C4-2B (cell line): Measurements from ENCODE around the gene PALM2AKAP2.

Experiments used
- ZFX ChIP-seq: fragments of 450-650 bp; IDR thresholded peaks from 2 replicates; pipeline ENCODE4 v1.6.1; 2017
- TF ChIP-seq, protein P1 (sequence below): fragments of 450-650 bp; conservative IDR thresholded peaks from 2 replicates; pipeline ENCODE4 v1.5.1; 2017; ENCODE audit warnings: mild to moderate bottlenecking

DNA sequence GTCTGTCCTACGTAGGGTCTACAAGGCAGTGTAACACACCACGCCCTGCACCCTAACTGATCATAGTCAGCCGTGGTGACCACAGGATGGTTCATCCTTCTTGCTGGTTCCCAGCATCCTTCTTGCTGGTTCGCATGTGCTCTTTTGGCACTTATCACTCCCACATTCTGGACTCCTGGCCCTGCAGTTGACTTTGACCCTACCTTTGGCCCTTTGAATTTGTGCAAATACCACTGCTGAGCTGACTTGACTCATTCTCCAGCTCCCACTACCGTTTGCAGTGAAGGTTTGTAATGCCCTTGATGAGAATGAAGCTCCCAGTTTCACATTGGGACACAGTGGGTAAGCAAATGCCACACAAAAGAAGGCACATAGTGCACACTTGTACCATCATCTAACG, 33.8 kb downstream of the PALM2AKAP2 start:
- TF ChIP-seq, protein P1, sequence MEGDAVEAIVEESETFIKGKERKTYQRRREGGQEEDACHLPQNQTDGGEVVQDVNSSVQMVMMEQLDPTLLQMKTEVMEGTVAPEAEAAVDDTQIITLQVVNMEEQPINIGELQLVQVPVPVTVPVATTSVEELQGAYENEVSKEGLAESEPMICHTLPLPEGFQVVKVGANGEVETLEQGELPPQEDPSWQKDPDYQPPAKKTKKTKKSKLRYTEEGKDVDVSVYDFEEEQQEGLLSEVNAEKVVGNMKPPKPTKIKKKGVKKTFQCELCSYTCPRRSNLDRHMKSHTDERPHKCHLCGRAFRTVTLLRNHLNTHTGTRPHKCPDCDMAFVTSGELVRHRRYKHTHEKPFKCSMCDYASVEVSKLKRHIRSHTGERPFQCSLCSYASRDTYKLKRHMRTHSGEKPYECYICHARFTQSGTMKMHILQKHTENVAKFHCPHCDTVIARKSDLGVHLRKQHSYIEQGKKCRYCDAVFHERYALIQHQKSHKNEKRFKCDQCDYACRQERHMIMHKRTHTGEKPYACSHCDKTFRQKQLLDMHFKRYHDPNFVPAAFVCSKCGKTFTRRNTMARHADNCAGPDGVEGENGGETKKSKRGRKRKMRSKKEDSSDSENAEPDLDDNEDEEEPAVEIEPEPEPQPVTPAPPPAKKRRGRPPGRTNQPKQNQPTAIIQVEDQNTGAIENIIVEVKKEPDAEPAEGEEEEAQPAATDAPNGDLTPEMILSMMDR: no peak
- no peak for TF ChIP-seq ZFX
